Panc1 (cell line): Measurements from ENCODE around the gene SLC25A30.

Experiments used
- TCF7L2 ChIP-seq: IDR thresholded peaks from 2 replicates; pipeline ENCODE4 v1.6.1; 2011; ENCODE audit warnings: mild to moderate bottlenecking, low read depth, low read length, inconsistent platforms
- TF ChIP-seq, protein P1 (sequence below): fragments of 450-650 bp; IDR thresholded peaks from 2 replicates; pipeline ENCODE4 v1.5.1; 2017; ENCODE audit warnings: mild to moderate bottlenecking

DNA sequence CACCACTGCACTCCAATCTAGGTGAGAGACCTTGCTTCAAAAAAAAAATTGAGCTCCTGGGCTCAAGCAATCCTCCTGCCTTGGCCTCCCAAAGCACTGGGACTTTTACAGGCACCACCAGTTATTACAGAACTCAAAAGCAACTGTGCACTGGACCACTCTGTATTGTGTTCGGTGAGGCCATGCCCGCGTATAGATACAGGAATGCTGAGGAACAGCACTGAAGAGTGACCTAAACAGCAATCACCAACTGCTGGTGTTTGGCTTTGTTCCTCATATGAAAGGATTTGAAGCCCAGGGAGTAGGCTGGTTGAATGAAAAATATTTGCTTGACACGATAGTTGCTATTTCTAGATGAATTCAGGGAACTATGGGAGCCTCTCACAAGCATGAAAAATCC, 29.5 kb downstream of the SLC25A30 start:
- TF ChIP-seq, protein P1, sequence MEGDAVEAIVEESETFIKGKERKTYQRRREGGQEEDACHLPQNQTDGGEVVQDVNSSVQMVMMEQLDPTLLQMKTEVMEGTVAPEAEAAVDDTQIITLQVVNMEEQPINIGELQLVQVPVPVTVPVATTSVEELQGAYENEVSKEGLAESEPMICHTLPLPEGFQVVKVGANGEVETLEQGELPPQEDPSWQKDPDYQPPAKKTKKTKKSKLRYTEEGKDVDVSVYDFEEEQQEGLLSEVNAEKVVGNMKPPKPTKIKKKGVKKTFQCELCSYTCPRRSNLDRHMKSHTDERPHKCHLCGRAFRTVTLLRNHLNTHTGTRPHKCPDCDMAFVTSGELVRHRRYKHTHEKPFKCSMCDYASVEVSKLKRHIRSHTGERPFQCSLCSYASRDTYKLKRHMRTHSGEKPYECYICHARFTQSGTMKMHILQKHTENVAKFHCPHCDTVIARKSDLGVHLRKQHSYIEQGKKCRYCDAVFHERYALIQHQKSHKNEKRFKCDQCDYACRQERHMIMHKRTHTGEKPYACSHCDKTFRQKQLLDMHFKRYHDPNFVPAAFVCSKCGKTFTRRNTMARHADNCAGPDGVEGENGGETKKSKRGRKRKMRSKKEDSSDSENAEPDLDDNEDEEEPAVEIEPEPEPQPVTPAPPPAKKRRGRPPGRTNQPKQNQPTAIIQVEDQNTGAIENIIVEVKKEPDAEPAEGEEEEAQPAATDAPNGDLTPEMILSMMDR, result no peak
- TF ChIP-seq TCF7L2, result no peak
